K562 (cell line): ENCODE results near the gene UBR3. TPM values are rescaled to one million over a fixed set of nuclear protein-coding genes. Genes with fewer than 3 reads are reported as not detected.

Source experiments
- ARID2 ChIP-seq: fragments of 450-650 bp; IDR thresholded peaks from 2 replicates; pipeline ENCODE4 v1.6.1; 2017; ENCODE audit warnings: antibody characterized with exemption, mild to moderate bottlenecking
- ATF7 ChIP-seq: fragments of 450-650 bp; IDR thresholded peaks from 2 replicates; pipeline ENCODE4 v1.7.1; 2014; ENCODE audit warnings: mild to moderate bottlenecking, moderate library complexity
- BHLHE40 ChIP-seq: IDR thresholded peaks from 2 replicates; pipeline ENCODE4 v1.6.1; 2011; ENCODE audit warnings: low read length, improper control_type of control experiment
- CC2D1A ChIP-seq: fragments of 450-650 bp; IDR thresholded peaks from 2 replicates; pipeline ENCODE4 v1.6.1; 2017; ENCODE audit warnings: mild to moderate bottlenecking
- CREM ChIP-seq: IDR thresholded peaks from 2 replicates; pipeline ENCODE4 v1.6.1; 2014; ENCODE audit warnings: antibody characterized with exemption, low read depth
- FUS ChIP-seq: fragments of 200-400 bp; formaldehyde crosslinking; optimal IDR thresholded peaks from 2 replicates; pipeline ENCODE3; 2017; ENCODE audit warnings: low read depth, low read length
- NELFE ChIP-seq: IDR thresholded peaks from 2 replicates; pipeline ENCODE4 v1.6.1; 2011; ENCODE audit warnings: mild to moderate bottlenecking; ENCODE audit not compliant: insufficient read depth, insufficient read length
- NFIC ChIP-seq: fragments of 450-650 bp; IDR thresholded peaks from 2 replicates; pipeline ENCODE4 v1.6.1; 2017; ENCODE audit warnings: mild to moderate bottlenecking, inconsistent platforms
- PRMT5 ChIP-seq: sonication (generic); formaldehyde crosslinking; IDR thresholded peaks from 2 replicates; pipeline ENCODE4 v1.5.0; 2020; ENCODE audit warnings: missing genetic modification reagents
- PURB ChIP-seq: sonication (generic); formaldehyde crosslinking; IDR thresholded peaks from 2 replicates; pipeline ENCODE4 v1.9.0; 2021; ENCODE audit warnings: low read depth, mild to moderate bottlenecking, missing genetic modification reagents
- RAD51 ChIP-seq: fragments of 450-650 bp; IDR thresholded peaks from 2 replicates; pipeline ENCODE4 v1.7.1; 2016; ENCODE audit warnings: low read depth, mild to moderate bottlenecking, borderline replicate concordance
- RHOXF2B ChIP-seq: fragments of 250-450 bp; sonication (Bioruptor Pico); conservative IDR thresholded peaks from 2 replicates; pipeline ENCODE4 v1.5.1; 2021
- SMAD2 ChIP-seq: fragments of 150-350 bp; IDR thresholded peaks from 2 replicates; pipeline ENCODE4 v1.6.1; 2014; ENCODE audit warnings: low read depth, mild to moderate bottlenecking, low read length
- SMARCC2 ChIP-seq: fragments of 450-650 bp; IDR thresholded peaks from 2 replicates; pipeline ENCODE4 v1.6.1; 2017; ENCODE audit warnings: antibody characterized with exemption, moderate library complexity, mild to moderate bottlenecking, low read depth
- SMC3 ChIP-seq: conservative IDR thresholded peaks from 2 replicates; pipeline ENCODE4 v1.6.1; 2011; ENCODE audit warnings: low read depth, low read length, improper control_type of control experiment; ENCODE audit not compliant: insufficient read depth
- SREBF2 ChIP-seq: sonication (generic); formaldehyde crosslinking; IDR thresholded peaks from 2 replicates; pipeline ENCODE4 v1.4.0; 2020; ENCODE audit warnings: mild to moderate bottlenecking, missing genetic modification reagents
- TAF1 ChIP-seq: IDR thresholded peaks from 2 replicates; pipeline ENCODE4 v1.6.1; 2011; ENCODE audit warnings: mild to moderate bottlenecking, low read length, moderate library complexity; ENCODE audit not compliant: insufficient read depth, control insufficient read depth, severe bottlenecking; ENCODE audit errors: extremely low read depth
- TARDBP ChIP-seq: fragments of 450-650 bp; IDR thresholded peaks from 2 replicates; pipeline ENCODE4 v1.6.1; 2016
- ZNF224 ChIP-seq: sonication (generic); formaldehyde crosslinking; IDR thresholded peaks from 2 replicates; pipeline ENCODE4 v1.8.0; 2022; ENCODE audit warnings: mild to moderate bottlenecking, missing genetic modification reagents
- ZNF717 ChIP-seq: fragments of 250-450 bp; sonication (Bioruptor Pico); IDR thresholded peaks from 2 replicates; pipeline ENCODE4 v1.5.0; 2021
- polyA plus RNA-seq, 8 experiments: library from polyadenylated mRNA; depleted of rRNA in 4 of 8; stranded (reverse) in 5 of 8; unstranded in 3 of 8; fragments of >200 nt; fragmentation: Nextera tagmentation in 2 of 8; fragmentation: Illumina TruSeq in 1 of 8; extraction: Ambion mirVana in 2 of 8; extraction: Trizol in 1 of 8; gene quantifications; 2 replicates each; pipeline versions ENCODE4 v1.2.1 to v1.2.3, GENCODE V29; 2011 to 2014; ENCODE audit warnings: inconsistent platforms in 1 of 8, missing spikeins in 1 of 8
- total RNA-seq, 7 experiments: library from RNA; depleted of rRNA in 6 of 7; stranded (reverse); fragments of >200 nt in 6 of 7; fragmentation: Illumina TruSeq in 2 of 7; extraction: Trizol in 2 of 7; gene quantifications; 2 replicates each; pipeline versions ENCODE4 v1.2.1 to v1.2.3, GENCODE V29; 2011 to 2021; ENCODE audit warnings: low replicate concordance in 1 of 7
- TF ChIP-seq, protein P1 (sequence below), 3 experiments: IDR thresholded peaks in 2 of 3; conservative IDR thresholded peaks in 1 of 3; 2 replicates each; pipeline ENCODE4 v1.5.1; 2011 to 2012; ENCODE audit warnings: low read length in 3 of 3, mild to moderate bottlenecking in 3 of 3, control low read depth in 2 of 3, improper control_type of control experiment in 1 of 3, inconsistent platforms in 1 of 3, low read depth in 1 of 3, mixed read lengths in 1 of 3, moderate library complexity in 1 of 3; ENCODE audit not compliant: insufficient read depth in 2 of 3
- TF ChIP-seq, protein P2 (sequence below): IDR thresholded peaks from 2 replicates; pipeline ENCODE4 v1.6.1; 2012; ENCODE audit warnings: low read depth, low read length, improper control_type of control experiment, borderline replicate concordance
- TF ChIP-seq, protein P3 (sequence below): fragments of 450-650 bp; IDR thresholded peaks from 2 replicates; pipeline ENCODE4 v1.6.1; 2016; ENCODE audit warnings: low read depth, mild to moderate bottlenecking, moderate library complexity

The UBR3 gene
- total and polyA plus RNA-seq, 9 of the 15 experiments (the other 6 are each of a cell fraction or from before 2014, with no cell fraction given) = 14.4 to 63.5 (median 40.4) TPM

DNA sequence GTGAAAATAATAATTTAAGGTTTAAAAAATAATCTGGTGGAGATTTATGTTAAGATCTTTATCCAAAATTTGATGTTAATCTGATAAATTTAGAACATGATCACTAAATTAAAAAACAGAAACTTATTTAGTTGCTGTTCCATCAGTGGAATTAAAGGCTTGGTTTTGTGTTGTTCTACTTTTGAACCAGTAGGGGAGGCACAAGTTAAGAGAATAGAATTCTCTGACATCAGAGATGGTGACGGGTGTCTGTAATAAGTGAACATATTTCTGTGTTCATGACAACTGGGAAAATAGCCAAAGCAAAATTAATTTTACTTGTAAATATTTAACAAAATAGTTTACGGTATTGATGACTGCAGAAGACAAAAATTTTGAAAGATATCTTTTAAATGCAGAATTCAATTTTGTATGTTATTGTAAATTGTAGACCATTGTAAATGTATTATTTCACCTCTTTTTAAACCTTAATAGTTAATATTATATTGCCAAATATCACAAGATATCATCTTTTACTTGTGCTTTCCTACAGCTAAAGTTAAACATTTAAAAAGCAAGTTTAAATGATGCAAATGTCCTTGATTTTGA lies 106.0 kb downstream of the UBR3 start (continued):
- TF ChIP-seq, protein P1, sequence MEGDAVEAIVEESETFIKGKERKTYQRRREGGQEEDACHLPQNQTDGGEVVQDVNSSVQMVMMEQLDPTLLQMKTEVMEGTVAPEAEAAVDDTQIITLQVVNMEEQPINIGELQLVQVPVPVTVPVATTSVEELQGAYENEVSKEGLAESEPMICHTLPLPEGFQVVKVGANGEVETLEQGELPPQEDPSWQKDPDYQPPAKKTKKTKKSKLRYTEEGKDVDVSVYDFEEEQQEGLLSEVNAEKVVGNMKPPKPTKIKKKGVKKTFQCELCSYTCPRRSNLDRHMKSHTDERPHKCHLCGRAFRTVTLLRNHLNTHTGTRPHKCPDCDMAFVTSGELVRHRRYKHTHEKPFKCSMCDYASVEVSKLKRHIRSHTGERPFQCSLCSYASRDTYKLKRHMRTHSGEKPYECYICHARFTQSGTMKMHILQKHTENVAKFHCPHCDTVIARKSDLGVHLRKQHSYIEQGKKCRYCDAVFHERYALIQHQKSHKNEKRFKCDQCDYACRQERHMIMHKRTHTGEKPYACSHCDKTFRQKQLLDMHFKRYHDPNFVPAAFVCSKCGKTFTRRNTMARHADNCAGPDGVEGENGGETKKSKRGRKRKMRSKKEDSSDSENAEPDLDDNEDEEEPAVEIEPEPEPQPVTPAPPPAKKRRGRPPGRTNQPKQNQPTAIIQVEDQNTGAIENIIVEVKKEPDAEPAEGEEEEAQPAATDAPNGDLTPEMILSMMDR (IDR thresholded peaks at IDR 0.05 in 2 of 3, conservative IDR thresholded peaks at IDR 0.05 in 1 of 3; ENCODE audit: insufficient read depth in 2 of 3, low read depth in 1 of 3, low read length in 3 of 3) = peak; percentile 64 to 95 (median 75); a peak in 5 of 6 replicates
- TF ChIP-seq, protein P2, sequence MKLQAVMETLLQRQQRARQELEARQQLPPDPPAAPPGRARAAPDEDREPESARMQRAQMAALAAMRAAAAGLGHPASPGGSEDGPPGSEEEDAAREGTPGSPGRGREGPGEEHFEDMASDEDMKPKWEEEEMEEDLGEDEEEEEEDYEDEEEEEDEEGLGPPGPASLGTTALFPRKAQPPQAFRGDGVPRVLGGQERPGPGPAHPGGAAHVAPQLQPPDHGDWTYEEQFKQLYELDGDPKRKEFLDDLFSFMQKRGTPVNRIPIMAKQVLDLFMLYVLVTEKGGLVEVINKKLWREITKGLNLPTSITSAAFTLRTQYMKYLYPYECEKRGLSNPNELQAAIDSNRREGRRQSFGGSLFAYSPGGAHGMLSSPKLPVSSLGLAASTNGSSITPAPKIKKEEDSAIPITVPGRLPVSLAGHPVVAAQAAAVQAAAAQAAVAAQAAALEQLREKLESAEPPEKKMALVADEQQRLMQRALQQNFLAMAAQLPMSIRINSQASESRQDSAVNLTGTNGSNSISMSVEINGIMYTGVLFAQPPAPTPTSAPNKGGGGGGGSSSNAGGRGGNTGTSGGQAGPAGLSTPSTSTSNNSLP = peak; percentile 72; the same call in 1 of the 2 replicates
- TF ChIP-seq, protein P3, sequence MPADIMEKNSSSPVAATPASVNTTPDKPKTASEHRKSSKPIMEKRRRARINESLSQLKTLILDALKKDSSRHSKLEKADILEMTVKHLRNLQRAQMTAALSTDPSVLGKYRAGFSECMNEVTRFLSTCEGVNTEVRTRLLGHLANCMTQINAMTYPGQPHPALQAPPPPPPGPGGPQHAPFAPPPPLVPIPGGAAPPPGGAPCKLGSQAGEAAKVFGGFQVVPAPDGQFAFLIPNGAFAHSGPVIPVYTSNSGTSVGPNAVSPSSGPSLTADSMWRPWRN = no peak
- TF ChIP-seq SREBF2 (CRISPR knock-in tag) = no peak
- no peak for TF ChIP-seq RAD51
- TF ChIP-seq NFIC = no peak
- no peak for TF ChIP-seq RHOXF2B (CRISPR knock-in tag)
- no peak for TF ChIP-seq SMARCC2
- no peak for TF ChIP-seq ZNF224
- no peak for TF ChIP-seq ARID2
- TF ChIP-seq ZNF717 = no peak
- no peak for TF ChIP-seq TARDBP
- no peak for TF ChIP-seq PURB
- no peak for TF ChIP-seq PRMT5
- TF ChIP-seq ATF7 = 0 out of 2 replicates have a peak, but pooled peaks have one; percentile 25
- TF ChIP-seq CC2D1A = 0 out of 2 replicates have a peak, but pooled peaks have one; percentile 26
- TF ChIP-seq FUS = no peak
- peak; percentile 85 for TF ChIP-seq CREM
- TF ChIP-seq SMAD2 = no peak
- no peak for TF ChIP-seq BHLHE40
- TF ChIP-seq NELFE = no peak
- TF ChIP-seq TAF1 = no peak
- TF ChIP-seq SMC3 = peak; percentile 49; the same call in 1 of the 2 replicates
